Ovary (tissue), 10 donors: ENCODE measurements around the gene OTP. TPM values are rescaled to one million over a fixed set of nuclear protein-coding genes. Genes with fewer than 3 reads are reported as not detected.

Experiments used
- DNase-seq, 5 donors: peaks; one replicate each; pipeline ENCODE4 v3.0.0-alpha.2; 2019 to 2020
- H3K27ac ChIP-seq, 2 donors: fragments of 200-600 bp; one replicate each; pipeline versions ENCODE4 v1.5.1 to v1.8.0; 2019 to 2022
- H3K27me3 ChIP-seq: fragments of 200-600 bp; one replicate; pipeline ENCODE4 v1.8.0; 2022
- H3K36me3 ChIP-seq: fragments of 200-600 bp; sonication (generic); one replicate; pipeline ENCODE4 v1.5.1; 2019
- H3K4me1 ChIP-seq: one replicate; pipeline ENCODE4 v1.8.1; 2013; ENCODE audit warnings: mild to moderate bottlenecking, moderate library complexity; ENCODE audit not compliant: insufficient read depth
- H3K4me3 ChIP-seq: fragments of 200-600 bp; sonication (generic); one replicate; pipeline ENCODE4 v1.5.1; 2017
- H3K9me3 ChIP-seq, 2 donors: fragments of 200-600 bp in 1 of 2; sonication (generic) in 1 of 2; one replicate each; pipeline versions ENCODE4 v1.5.1 to v1.8.1; 2013 to 2019; ENCODE audit warnings: mild to moderate bottlenecking in 1 of 2, moderate library complexity in 1 of 2
- EP300 ChIP-seq: sonication (generic); formaldehyde crosslinking; IDR thresholded peaks from one replicate; pipeline ENCODE4 v1.6.1; 2017; ENCODE audit warnings: antibody characterized with exemption
- POLR2A ChIP-seq: fragments of 450-650 bp; IDR thresholded peaks from one replicate; pipeline ENCODE4 v1.6.1; 2017; ENCODE audit warnings: antibody characterized with exemption, mild to moderate bottlenecking, moderate library complexity
- WGBS, 3 donors: extraction: QIAGEN DNeasy Blood & Tissue Kit in 1 of 3; methylation state at CpG; one replicate each; pipeline versions ENCODE4 v1.1.5 to v1.1.7; 2013 to 2017; 5-methylcytosine and 5-hydroxymethylcytosine counted together
- intact Hi-C, 4 donors: fragments of 100-400 bp; cut with DNase I; formaldehyde crosslinking; loops; one replicate each; pipeline versions ENCODE4 v1.11.0 to v1.15.1; 2022 to 2023
- long read RNA-seq, 3 donors: library from polyadenylated mRNA in 2 of 3; unstranded in 2 of 3; transcript quantifications; one replicate each; pipeline ENCODE4 v2.0.0 and lab custom pipeline, GENCODE V29; 2021 to 2026
- polyA plus RNA-seq, 2 donors: library from polyadenylated mRNA; stranded (reverse); fragments of 200-250 nt in 1 of 2; fragments of 350-450 nt in 1 of 2; fragmentation: Illumina TruSeq in 1 of 2; extraction: RNeasy Lipid Tissue Mini Kit (QIAGEN cat#74804) in 1 of 2; gene quantifications; one replicate each; pipeline ENCODE4 v1.2.3, GENCODE V29; 2013 to 2014
- total RNA-seq, 7 donors: library from RNA; depleted of rRNA in 2 of 7; stranded (reverse); fragments of >200 nt in 2 of 7; fragmentation: NEBNext Ultra II Directional in 3 of 7; extraction: Animal tissue kit (Norgen Biotek cat#: 25700) in 3 of 7; gene quantifications; one replicate each; pipeline versions ENCODE4 v1.1.0 to v1.2.4, GENCODE V29; 2016 to 2023
- TF ChIP-seq, protein P1 (sequence below), 3 donors: fragments of 450-650 bp in 2 of 3; fragments of 200-600 bp in 1 of 3; IDR thresholded peaks; one replicate each; pipeline versions ENCODE4 v1.5.1 to v1.8.0; 2016 to 2022; ENCODE audit warnings: antibody characterized with exemption in 3 of 3, mild to moderate bottlenecking in 1 of 3
- donor health status: DM: no; HTN: no; CAD: no; lungs with moderate emphysema.
- donor health status: DM: no; HTN: no; CAD: no.
- donor health status: Bipolar disorder and iron deficiency.
- donor health status: DM: yes; HTN: yes; CAD: no.
- donor health status: DM: no; HTN: no; CAD: no.
- donor health status: DM: yes; HTN: yes; CAD: no.

The OTP gene
- total RNA-seq (not detected), polyA plus RNA-seq (not detected)
- long read RNA-seq, donor 1 = 0 reads
- long read RNA-seq, donor 2 = 0 reads
- long read RNA-seq, donor 3 = 0 reads

DNA sequence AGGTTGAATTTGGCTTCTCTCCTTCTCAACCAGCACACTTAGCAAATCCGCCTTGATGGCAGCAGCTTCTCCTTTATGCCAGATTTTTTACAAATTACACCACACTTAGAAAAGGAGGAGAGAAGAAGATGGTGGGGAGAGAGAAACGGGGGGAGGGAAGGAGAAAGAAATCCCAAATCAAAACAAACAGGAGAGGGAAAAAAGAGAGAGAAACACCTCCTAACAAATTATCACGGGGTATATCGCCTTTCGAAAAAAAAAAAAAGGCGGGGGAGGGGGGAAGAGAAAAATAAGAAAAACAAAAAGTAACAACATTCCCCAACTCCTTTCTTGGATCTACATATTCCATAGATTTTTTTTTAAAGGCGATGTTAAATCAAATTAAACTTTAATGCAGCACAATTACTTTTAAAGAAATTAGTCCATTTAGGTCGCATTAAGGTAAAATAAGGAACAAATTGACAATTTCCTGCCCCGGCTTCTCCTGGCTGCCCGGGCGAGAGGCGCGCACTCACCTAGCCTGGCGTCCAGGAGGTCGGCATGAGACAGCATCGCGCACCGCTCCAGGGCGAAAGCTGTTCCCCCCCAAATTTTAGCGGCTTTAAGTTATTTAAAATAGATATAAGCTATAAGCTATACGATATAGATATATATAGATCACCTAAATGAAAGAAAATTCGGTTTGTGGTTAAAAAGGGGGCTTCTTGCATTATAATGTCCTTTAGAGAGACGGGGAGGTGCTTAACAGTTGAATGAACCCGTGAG lies at the start of gene OTP:
Gene OTP, minus strand, starts transcription at position 716 of the 765 bp plus-strand sequence. Its CDS starts 164 bp downstream, at position 552.
- Histone ChIP-seq H3K36me3 (no peaks in the 10 kb centered on the region), H3K27ac (no peak within 1 kb of the TSS), H3K4me1 (no peaks in the 10 kb centered on the region), H3K4me3 (no peak within 1 kb of the TSS), H3K9me3 (no peaks in the 10 kb centered on the region), H3K27me3 (peaks cover 18% of the 10 kb centered on the region)
- 14 to 15% (median 14%) methylated on average over 24 of the region's 24 CpGs for WGBS, 3 donors
- no peak for DNase-seq
- no peak for TF ChIP-seq EP300
- TF ChIP-seq POLR2A = no peak
- TF ChIP-seq, protein P1, sequence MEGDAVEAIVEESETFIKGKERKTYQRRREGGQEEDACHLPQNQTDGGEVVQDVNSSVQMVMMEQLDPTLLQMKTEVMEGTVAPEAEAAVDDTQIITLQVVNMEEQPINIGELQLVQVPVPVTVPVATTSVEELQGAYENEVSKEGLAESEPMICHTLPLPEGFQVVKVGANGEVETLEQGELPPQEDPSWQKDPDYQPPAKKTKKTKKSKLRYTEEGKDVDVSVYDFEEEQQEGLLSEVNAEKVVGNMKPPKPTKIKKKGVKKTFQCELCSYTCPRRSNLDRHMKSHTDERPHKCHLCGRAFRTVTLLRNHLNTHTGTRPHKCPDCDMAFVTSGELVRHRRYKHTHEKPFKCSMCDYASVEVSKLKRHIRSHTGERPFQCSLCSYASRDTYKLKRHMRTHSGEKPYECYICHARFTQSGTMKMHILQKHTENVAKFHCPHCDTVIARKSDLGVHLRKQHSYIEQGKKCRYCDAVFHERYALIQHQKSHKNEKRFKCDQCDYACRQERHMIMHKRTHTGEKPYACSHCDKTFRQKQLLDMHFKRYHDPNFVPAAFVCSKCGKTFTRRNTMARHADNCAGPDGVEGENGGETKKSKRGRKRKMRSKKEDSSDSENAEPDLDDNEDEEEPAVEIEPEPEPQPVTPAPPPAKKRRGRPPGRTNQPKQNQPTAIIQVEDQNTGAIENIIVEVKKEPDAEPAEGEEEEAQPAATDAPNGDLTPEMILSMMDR (IDR thresholded peaks at IDR 0.05) = no peak
- intact Hi-C loops = no loop called here

DNA sequence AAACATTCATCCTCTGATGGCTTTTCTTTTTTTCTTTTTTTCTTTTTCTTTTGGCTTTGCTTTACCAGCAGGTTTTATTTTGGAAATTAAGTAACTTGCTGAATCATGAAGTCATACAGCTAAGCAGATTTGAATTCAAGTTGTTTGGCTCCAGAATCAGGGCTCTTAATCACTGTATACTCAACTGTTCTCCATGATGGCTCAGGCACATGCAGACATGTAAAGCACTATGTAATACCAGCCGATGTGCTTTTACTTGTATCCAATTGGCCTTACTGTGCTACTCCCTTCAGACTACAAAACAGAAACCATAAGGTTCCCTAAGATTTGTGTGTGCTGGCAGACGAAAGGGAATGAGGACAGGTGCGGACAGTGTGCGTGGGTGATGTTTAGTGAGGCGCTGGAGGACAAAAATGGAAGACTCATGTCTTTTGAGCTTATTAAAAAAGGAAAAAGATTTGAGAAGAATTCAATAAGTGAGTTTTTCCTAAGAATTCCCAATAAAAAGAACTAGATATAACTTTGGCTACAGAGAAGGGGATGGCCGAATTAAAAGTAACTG lies 44.7 kb upstream of the OTP start:
- no peak overlapping the region for H3K4me3 ChIP-seq
- 83 to 88% (median 84%) methylated on average over 6 of the region's 6 CpGs for WGBS, 3 donors
- no peak overlapping the region for H3K27ac ChIP-seq
- no peaks in the 10 kb centered on the region for H3K9me3 ChIP-seq
- H3K27me3 ChIP-seq = no peaks in the 10 kb centered on the region
- H3K36me3 ChIP-seq = no peaks in the 10 kb centered on the region
- TF ChIP-seq EP300 (no peak), POLR2A (no peak)
- TF ChIP-seq, protein P1 (IDR thresholded peaks at IDR 0.05) = no peak
- no peak for DNase-seq
- no peaks in the 10 kb centered on the region for H3K4me1 ChIP-seq
- intact Hi-C loops = no loop called here

DNA sequence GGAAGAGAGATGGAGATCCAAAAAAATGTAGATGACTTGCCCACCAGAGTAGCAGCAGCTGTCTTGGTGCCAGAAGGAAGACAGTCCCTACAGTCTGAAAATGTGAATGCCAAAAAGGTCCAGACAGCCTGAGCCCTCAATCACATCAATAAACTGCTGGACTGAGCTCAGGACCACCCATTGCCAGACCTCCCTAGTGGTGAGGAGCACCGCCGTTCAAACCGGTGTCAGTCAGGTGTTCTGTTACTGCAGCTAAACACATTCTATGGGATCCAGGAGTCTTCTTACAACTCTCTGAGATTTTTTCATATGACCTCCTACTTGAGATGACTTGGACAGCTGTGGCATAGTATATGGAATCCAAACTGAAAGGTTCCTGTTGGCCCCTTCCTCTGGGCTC lies 32.0 kb upstream of the OTP start:
- Histone ChIP-seq H3K9me3 (no peaks in the 10 kb centered on the region), H3K4me1 (no peaks in the 10 kb centered on the region), H3K27me3 (no peaks in the 10 kb centered on the region), H3K36me3 (no peaks in the 10 kb centered on the region), H3K4me3 (no peak overlapping the region), H3K27ac (no peak overlapping the region)
- WGBS, 3 donors = 57 to 74% (median 61%) methylated on average over 3 of the region's 3 CpGs
- TF ChIP-seq POLR2A (no peak), EP300 (no peak)
- TF ChIP-seq, protein P1 (IDR thresholded peaks at IDR 0.05) = no peak
- intact Hi-C loops = no loop called here
- DNase-seq = no peak

DNA sequence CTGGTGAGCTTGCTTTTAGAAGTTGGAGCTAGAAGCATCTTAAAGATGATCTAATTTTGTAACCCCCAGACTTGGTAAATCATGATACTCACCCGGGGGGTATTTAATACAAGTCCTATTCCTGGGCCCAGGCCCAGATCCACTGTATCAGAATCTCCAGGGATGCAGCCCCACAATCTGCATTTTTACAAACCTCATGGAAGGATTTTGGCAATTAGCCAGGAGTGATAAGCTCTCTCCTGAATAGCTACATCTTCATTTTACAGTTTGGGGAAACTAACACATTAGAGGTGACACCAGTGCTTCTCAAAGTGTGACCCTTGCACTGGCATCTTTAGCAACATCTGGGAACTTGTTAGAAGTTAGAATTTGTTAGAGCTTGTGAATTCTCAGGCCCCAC lies 31.2 kb upstream of the OTP start:
- TF ChIP-seq, protein P1 (IDR thresholded peaks at IDR 0.05) = no peak
- TF ChIP-seq EP300 (no peak), POLR2A (no peak)
- H3K36me3 ChIP-seq = no peaks in the 10 kb centered on the region
- WGBS, 3 donors = 29 to 64% (median 45%) methylated on average over 1 of the region's 1 CpG
- no peaks in the 10 kb centered on the region for H3K27me3 ChIP-seq
- no peaks in the 10 kb centered on the region for H3K9me3 ChIP-seq
- H3K27ac ChIP-seq = no peak overlapping the region
- no peak for DNase-seq
- no peaks in the 10 kb centered on the region for H3K4me1 ChIP-seq
- intact Hi-C loops = no loop called here
- H3K4me3 ChIP-seq = no peak overlapping the region
